Stimulated activated CD4-positive, alpha-beta T cell treated with anti-CD3 and anti-CD28 coated beads, Interleukin-4, amount 100 ng/mL, for 48 hours (primary cell): ENCODE data around the gene MRPL23.

Experiments
- DNase-seq, 2 donors: peaks; one replicate each; pipeline ENCODE4 v3.0.0-alpha.2; 2020; ENCODE audit warnings: low read depth in 2 of 2

The MRPL23 gene

GRCh38 chr11:1953489-1954266 lies 6.5 kb downstream of the MRPL23 start:
- DNase-seq: no peak

GRCh38 chr11:1958367-1958766 lies 11.2 kb downstream of the MRPL23 start:
- no peak for DNase-seq

GRCh38 chr11:1959786-1960185 lies 12.7 kb downstream of the MRPL23 start:
- no peak for DNase-seq

- no peak for DNase-seq
These were observed 16.7 kb downstream of the MRPL23 start for GRCh38 chr11:1963864-1964263.

- DNase-seq: no peak
These were observed 17.2 kb downstream of the MRPL23 start for GRCh38 chr11:1964348-1964747.

GRCh38 chr11:1964955-1965354 lies 17.8 kb downstream of the MRPL23 start:
- DNase-seq: no peak

- no peak for DNase-seq
These were observed 19.4 kb downstream of the MRPL23 start for GRCh38 chr11:1966531-1966930.

GRCh38 chr11:1967641-1968225 lies 20.6 kb downstream of the MRPL23 start:
- DNase-seq: no peak

GRCh38 chr11:1968454-1969002 lies 21.4 kb downstream of the MRPL23 start:
- DNase-seq: no peak

- DNase-seq: no peak
These were observed 21.9 kb downstream of the MRPL23 start for GRCh38 chr11:1969035-1969434.

GRCh38 chr11:1969776-1970175 lies 22.6 kb downstream of the MRPL23 start:
- no peak for DNase-seq

GRCh38 chr11:1970956-1971355 lies 23.8 kb downstream of the MRPL23 start:
- no peak for DNase-seq

GRCh38 chr11:1975185-1975584 lies 28.1 kb downstream of the MRPL23 start:
- DNase-seq: no peak

GRCh38 chr11:1978720-1979473 lies 31.8 kb downstream of the MRPL23 start:
- no peak for DNase-seq

- DNase-seq: no peak
These were observed 32.5 kb downstream of the MRPL23 start for GRCh38 chr11:1979607-1980006.

- no peak for DNase-seq
These were observed 35.9 kb downstream of the MRPL23 start for GRCh38 chr11:1982873-1983600.

GRCh38 chr11:1983601-1983961 lies 36.4 kb downstream of the MRPL23 start:
- DNase-seq: no peak

- no peak for DNase-seq
These were observed 39.9 kb downstream of the MRPL23 start for GRCh38 chr11:1987024-1987423.

- no peak for DNase-seq
These were observed 41.0 kb downstream of the MRPL23 start for GRCh38 chr11:1988174-1988573.

- no peak for DNase-seq
These were observed 41.7 kb downstream of the MRPL23 start for GRCh38 chr11:1988667-1989317.

GRCh38 chr11:1989953-1990352 lies 42.8 kb downstream of the MRPL23 start:
- DNase-seq: no peak
